IMR-90 (cell line): ENCODE results near the gene PRR23B. TPM values are rescaled to one million over a fixed set of nuclear protein-coding genes. Genes with fewer than 3 reads are reported as not detected.

Experiments used
- ATAC-seq: fragments of 200-7000 bp; cut with Tn5 transposase; 2 replicates; pipeline ENCODE4 v1.9.1; 2020; ENCODE audit warnings: low read depth, mild to moderate bottlenecking, moderate library complexity
- BruUV-seq: library from RNA; stranded (reverse); fragments of 400-500 nt; replicated peaks from 2 replicates; lab custom pipeline; 2021; lab: Mats Ljungman, UMichigan
- CTCF ChIA-PET: fragments of 300-600 bp; formaldehyde crosslinking; extraction: SDS; loops from one replicate; lab custom pipeline; 2021; ENCODE audit warnings: antibody characterized with exemption; lab: Yijun Ruan, JAX
- POLR2A ChIA-PET: fragments of 300-600 bp; sonication (Branson Sonifier 250); formaldehyde crosslinking; loops from one replicate; lab custom pipeline; 2022; ENCODE audit warnings: antibody characterized with exemption; ENCODE audit not compliant: unreplicated experiment; lab: Charles Lee
- DNase-seq: peaks from one replicate; pipeline ENCODE4 v3.0.0; 2013
- H2AFZ ChIP-seq: replicated peaks from 2 replicates; pipeline ENCODE3; 2013; ENCODE audit warnings: low read length, mild to moderate bottlenecking; ENCODE audit not compliant: poor library complexity
- H2AK5ac ChIP-seq: 2 replicates; pipeline ENCODE4 v1.6.1; 2013; ENCODE audit warnings: low read depth, low read length, inconsistent platforms
- H2AK9ac ChIP-seq: replicated peaks from 2 replicates; pipeline ENCODE3; 2013; ENCODE audit warnings: mild to moderate bottlenecking, low read depth, low read length, moderate library complexity; ENCODE audit not compliant: poor library complexity
- H2BK120ac ChIP-seq: 2 replicates; pipeline ENCODE4 v1.6.1; 2013; ENCODE audit warnings: low read depth, low read length, inconsistent platforms
- H2BK15ac ChIP-seq: 3 replicates; pipeline ENCODE4 v1.6.1; 2013; ENCODE audit warnings: low read depth, low read length, inconsistent platforms
- H2BK20ac ChIP-seq: 2 replicates; pipeline ENCODE4 v1.6.1; 2013; ENCODE audit warnings: low read depth, mild to moderate bottlenecking, inconsistent platforms, low read length, moderate library complexity
- H2BK5ac ChIP-seq: 2 replicates; pipeline ENCODE4 v1.6.1; 2013; ENCODE audit warnings: mild to moderate bottlenecking, low read depth, low read length, inconsistent platforms; ENCODE audit not compliant: poor library complexity, severe bottlenecking
- H3K14ac ChIP-seq: replicated peaks from 2 replicates; pipeline ENCODE4 v1.6.1; 2013; ENCODE audit warnings: low read depth, low read length, inconsistent platforms
- H3K18ac ChIP-seq: 2 replicates; pipeline ENCODE4 v1.6.1; 2013; ENCODE audit warnings: low read depth, low read length, control low read depth
- H3K23ac ChIP-seq: 2 replicates; pipeline ENCODE4 v1.6.1; 2013; ENCODE audit warnings: low read depth, low read length, inconsistent platforms
- H3K27ac ChIP-seq: 2 replicates; pipeline ENCODE4 v1.5.1; 2013; ENCODE audit warnings: mild to moderate bottlenecking, control low read depth, low read length; ENCODE audit not compliant: insufficient read depth
- H3K27me3 ChIP-seq: 2 replicates; pipeline ENCODE4 v1.6.1; 2013; ENCODE audit warnings: low read length; ENCODE audit not compliant: control insufficient read depth, insufficient read depth
- H3K36me3 ChIP-seq: 2 replicates; pipeline ENCODE4 v1.6.1; 2013; ENCODE audit warnings: low read length, mixed read lengths; ENCODE audit not compliant: control insufficient read depth, insufficient read depth
- H3K4ac ChIP-seq: 2 replicates; pipeline ENCODE4 v1.6.1; 2013; ENCODE audit warnings: low read depth, low read length, inconsistent platforms
- H3K4me1 ChIP-seq: 2 replicates; pipeline ENCODE4 v1.6.1; 2013; ENCODE audit warnings: low read length, mixed read lengths; ENCODE audit not compliant: control insufficient read depth, insufficient read depth
- H3K4me2 ChIP-seq: 2 replicates; pipeline ENCODE4 v1.6.1; 2013; ENCODE audit warnings: low read depth, mild to moderate bottlenecking, control low read depth, low read length, moderate library complexity
- H3K4me3 ChIP-seq: 2 replicates; pipeline ENCODE4 v1.5.1; 2013; ENCODE audit warnings: low read depth, mild to moderate bottlenecking, control low read depth, low read length, moderate library complexity; ENCODE audit not compliant: insufficient read depth
- H3K56ac ChIP-seq: 2 replicates; pipeline ENCODE4 v1.6.1; 2013; ENCODE audit warnings: low read length, inconsistent platforms; ENCODE audit not compliant: insufficient read depth; ENCODE audit errors: extremely low read depth
- H3K79me1 ChIP-seq, 2 experiments: 2 replicates each; pipeline ENCODE4 v1.6.1; 2013; ENCODE audit warnings: low read length in 2 of 2, inconsistent platforms in 1 of 2, low read depth in 1 of 2
- H3K9ac ChIP-seq: 2 replicates; pipeline ENCODE4 v1.6.1; 2013; ENCODE audit warnings: low read depth, low read length, control low read depth
- H3K9me1 ChIP-seq: 2 replicates; pipeline ENCODE4 v1.6.1; 2013; ENCODE audit warnings: low read length, inconsistent platforms; ENCODE audit not compliant: insufficient read depth
- H3K9me3 ChIP-seq: 2 replicates; pipeline ENCODE4 v1.6.1; 2013; ENCODE audit warnings: low read length; ENCODE audit not compliant: control insufficient read depth, insufficient read depth
- H4K20me1 ChIP-seq: 2 replicates; pipeline ENCODE4 v1.6.1; 2013; ENCODE audit warnings: low read length, inconsistent platforms; ENCODE audit not compliant: insufficient read depth
- H4K5ac ChIP-seq: 2 replicates; pipeline ENCODE4 v1.6.1; 2013; ENCODE audit warnings: mild to moderate bottlenecking, low read depth, low read length, control low read depth
- H4K8ac ChIP-seq, 2 experiments: 2 replicates each; pipeline ENCODE4 v1.6.1; 2013; ENCODE audit warnings: low read depth in 2 of 2, low read length in 2 of 2, control low read depth in 1 of 2, inconsistent platforms in 1 of 2
- H4K91ac ChIP-seq: 2 replicates; pipeline ENCODE4 v1.6.1; 2013; ENCODE audit warnings: low read depth, low read length, inconsistent platforms; ENCODE audit not compliant: insufficient read depth
- BHLHE40 ChIP-seq: fragments of 150-350 bp; IDR thresholded peaks from 2 replicates; pipeline ENCODE4 v1.6.1; 2016; ENCODE audit warnings: mild to moderate bottlenecking, low read depth, low read length
- CEBPB ChIP-seq: IDR thresholded peaks from 2 replicates; pipeline ENCODE4 v1.6.1; 2012; ENCODE audit warnings: low read depth, low read length, improper control_type of control experiment
- CHD1 ChIP-seq: IDR thresholded peaks from 2 replicates; pipeline ENCODE4 v1.6.1; 2012; ENCODE audit warnings: low read depth, low read length, improper control_type of control experiment
- CTCF ChIP-seq: conservative IDR thresholded peaks from 2 replicates; pipeline ENCODE4 v1.5.1; 2012; ENCODE audit warnings: mild to moderate bottlenecking, low read depth, low read length, improper control_type of control experiment
- ELK1 ChIP-seq: fragments of 150-350 bp; IDR thresholded peaks from 2 replicates; pipeline ENCODE4 v1.6.1; 2016; ENCODE audit warnings: low read depth, mild to moderate bottlenecking, low read length, moderate library complexity, borderline replicate concordance
- FOS ChIP-seq: fragments of 150-350 bp; IDR thresholded peaks from 2 replicates; pipeline ENCODE4 v1.6.1; 2016; ENCODE audit warnings: low read depth, low read length
- MAFK ChIP-seq: IDR thresholded peaks from 2 replicates; pipeline ENCODE4 v1.6.1; 2012; ENCODE audit warnings: low read depth, low read length, improper control_type of control experiment
- MAZ ChIP-seq: IDR thresholded peaks from 2 replicates; pipeline ENCODE4 v1.6.1; 2012; ENCODE audit warnings: low read depth, mild to moderate bottlenecking, low read length, improper control_type of control experiment, moderate library complexity, borderline replicate concordance
- MXI1 ChIP-seq: IDR thresholded peaks from 2 replicates; pipeline ENCODE4 v1.6.1; 2012; ENCODE audit warnings: low read depth, mild to moderate bottlenecking, low read length, moderate library complexity, borderline replicate concordance
- NFE2L2 ChIP-seq: fragments of 150-350 bp; IDR thresholded peaks from 2 replicates; pipeline ENCODE4 v1.6.1; 2016; ENCODE audit warnings: low read depth, mild to moderate bottlenecking, low read length
- POLR2A ChIP-seq: IDR thresholded peaks from 2 replicates; pipeline ENCODE4 v1.6.1; 2012; ENCODE audit warnings: mild to moderate bottlenecking, low read depth, low read length
- RAD21 ChIP-seq: IDR thresholded peaks from 2 replicates; pipeline ENCODE4 v1.6.1; 2012; ENCODE audit warnings: low read length, improper control_type of control experiment
- RCOR1 ChIP-seq: IDR thresholded peaks from 2 replicates; pipeline ENCODE4 v1.6.1; 2012; ENCODE audit warnings: mild to moderate bottlenecking, low read length, improper control_type of control experiment; ENCODE audit not compliant: insufficient replicate concordance
- RFX5 ChIP-seq: IDR thresholded peaks from 2 replicates; pipeline ENCODE4 v1.8.0; 2012; ENCODE audit warnings: low read depth, mild to moderate bottlenecking, low read length, moderate library complexity
- SMC3 ChIP-seq: fragments of 150-350 bp; IDR thresholded peaks from 2 replicates; pipeline ENCODE4 v1.6.1; 2016; ENCODE audit warnings: low read depth, mild to moderate bottlenecking, antibody characterized with exemption, low read length, moderate library complexity
- WGBS, 2 experiments: methylation state at CpG; one replicate each; pipeline versions ENCODE4 v1.1.5 to v1.1.7; 2013; ENCODE audit warnings: missing lambda C conversion rate in 2 of 2; ENCODE audit not compliant: insufficient read length in 1 of 2; ENCODE audit errors: extremely low coverage in 2 of 2; 5-methylcytosine and 5-hydroxymethylcytosine counted together
- dilution Hi-C: fragments of 300-500 bp; cut with HindIII; formaldehyde crosslinking; loops from one replicate; pipeline ENCODE4 v1.14.3; 2018; ENCODE audit warnings: low sequenced_read_pairs; ENCODE audit not compliant: unreplicated experiment
- in situ Hi-C: fragments of 300-500 bp; cut with MboI; formaldehyde crosslinking; loops from 3 replicates; pipeline ENCODE4 v1.14.3; 2019; ENCODE audit warnings: low sequenced_read_pairs, inconsistent platforms, mixed read lengths
- intact Hi-C: fragments of 100-400 bp; cut with micrococcal nuclease; formaldehyde crosslinking; loops from 2 replicates; pipeline ENCODE4 v1.10.0; 2022
- polyA plus RNA-seq, 3 experiments: library from polyadenylated mRNA; depleted of rRNA; stranded (reverse); fragments of >200 nt; gene quantifications; 2 replicates each; pipeline ENCODE4 v1.2.3, GENCODE V29; 2012; ENCODE audit warnings: low replicate concordance in 1 of 3
- total RNA-seq: library from RNA; depleted of rRNA; stranded (reverse); fragments of >200 nt; gene quantifications from 2 replicates; pipeline ENCODE4 v1.2.3, GENCODE V29; 2012
- TF ChIP-seq, protein P1 (sequence below): fragments of 150-350 bp; IDR thresholded peaks from 2 replicates; pipeline ENCODE4 v1.6.1; 2017; ENCODE audit warnings: mild to moderate bottlenecking, antibody characterized with exemption, low read length, low read depth

PRR23B gene
- total and polyA plus RNA-seq, 2 of the 4 experiments (the other 2 are of a cell fraction), result not detected

- Histone ChIP-seq H3K18ac (no peak overlapping the region), H4K8ac (no peak overlapping the region), H2BK5ac (no peak overlapping the region), H3K4me1 (no peaks in the 10 kb centered on the region), H2AK9ac (no peak overlapping the region), H3K14ac (no peak overlapping the region), H3K4me2 (no peak overlapping the region), H3K9ac (no peak overlapping the region), H3K36me3 (no peaks in the 10 kb centered on the region), H3K79me1 (no peaks in the 10 kb centered on the region), H3K27ac (no peak overlapping the region), H3K4me3 (no peak overlapping the region), H3K23ac (no peak overlapping the region), H4K5ac (no peak overlapping the region), H3K27me3 (peaks cover 1% of the 10 kb centered on the region), H3K4ac (no peak overlapping the region), H2BK15ac (no peak overlapping the region), H2BK120ac (no peak overlapping the region), H2BK20ac (no peak overlapping the region), H2AFZ (no peak overlapping the region), H2AK5ac (no peak overlapping the region), H3K56ac (no peak overlapping the region), H4K91ac (no peak overlapping the region), H3K9me1 (no peaks in the 10 kb centered on the region), H3K9me3 (no peaks in the 10 kb centered on the region), H4K20me1 (no peaks in the 10 kb centered on the region)
- intact Hi-C loops (no loop called here), dilution Hi-C loops (no loop called here), in situ Hi-C loops (no loop called here)
- no TSS peak for BruUV-seq
- 75% methylated on average over 3 of the region's 5 CpGs; no CpG with 5 or more reads in 1 of the 2 experiments for WGBS, 2 experiments
- CTCF ChIA-PET, result no interaction called here
- no peak for TF ChIP-seq CTCF
- TF ChIP-seq SMC3, result no peak
- TF ChIP-seq CHD1, result no peak
- no peak for TF ChIP-seq MAFK
- no peak for TF ChIP-seq RAD21
- TF ChIP-seq NFE2L2, result no peak
- TF ChIP-seq POLR2A, result no peak
- no peak for TF ChIP-seq ELK1
- no peak for TF ChIP-seq CEBPB
- TF ChIP-seq, protein P1, sequence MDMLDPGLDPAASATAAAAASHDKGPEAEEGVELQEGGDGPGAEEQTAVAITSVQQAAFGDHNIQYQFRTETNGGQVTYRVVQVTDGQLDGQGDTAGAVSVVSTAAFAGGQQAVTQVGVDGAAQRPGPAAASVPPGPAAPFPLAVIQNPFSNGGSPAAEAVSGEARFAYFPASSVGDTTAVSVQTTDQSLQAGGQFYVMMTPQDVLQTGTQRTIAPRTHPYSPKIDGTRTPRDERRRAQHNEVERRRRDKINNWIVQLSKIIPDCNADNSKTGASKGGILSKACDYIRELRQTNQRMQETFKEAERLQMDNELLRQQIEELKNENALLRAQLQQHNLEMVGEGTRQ, result no peak
- TF ChIP-seq BHLHE40, result no peak
- no peak for TF ChIP-seq MAZ
- no peak for TF ChIP-seq MXI1
- TF ChIP-seq FOS, result no peak
- no peak for TF ChIP-seq RCOR1
- no peak for TF ChIP-seq RFX5
- POLR2A ChIA-PET, result no interaction called here
- ATAC-seq, result no peak
- DNase-seq, result peak; percentile 13
These were observed 46.3 kb downstream of the PRR23B start for GRCh38 chr3:138974462-138974861.
